ENCODE results near the gene TBC1D7.

GRCh38 chr6:13372688-13373487, 44.6 kb upstream of the TBC1D7 start:
- TF ChIP-seq CTCF (IDR thresholded peaks at IDR 0.05) (no peak), POLR2A (IDR thresholded peaks at IDR 0.05) (no peak), POLR2AphosphoS5 (IDR thresholded peaks at IDR 0.05) (no peak), EP300 (IDR thresholded peaks at IDR 0.05) (no peak)

Measured in upper lobe of left lung (tissue), 4 donors.